Neutrophil (primary cell): ENCODE measurements around the gene CCP110.

Experiments
- H3K27ac ChIP-seq: fragments of 200-600 bp; sonication (generic); 2 replicates; pipeline ENCODE4 v1.5.1; 2016; ENCODE audit warnings: mild to moderate bottlenecking, moderate library complexity
- H3K27me3 ChIP-seq: fragments of 200-600 bp; sonication (generic); 2 replicates; pipeline ENCODE4 v1.6.0; 2016; ENCODE audit warnings: mild to moderate bottlenecking
- H3K36me3 ChIP-seq: fragments of 200-600 bp; sonication (generic); 2 replicates; pipeline ENCODE4 v1.5.1; 2017
- H3K4me1 ChIP-seq, 2 experiments: fragments of 200-600 bp in 1 of 2; sonication (generic) in 1 of 2; 1 replicate in 1 of 2; 2 replicates in 1 of 2; pipeline versions ENCODE4 v1.5.1 to v1.6.1; 2013 to 2016; ENCODE audit warnings: low read depth in 1 of 2, low read length in 1 of 2, mild to moderate bottlenecking in 1 of 2, moderate library complexity in 1 of 2; ENCODE audit not compliant: control insufficient read depth in 1 of 2, insufficient read depth in 1 of 2
- H3K4me3 ChIP-seq, 2 experiments: fragments of 200-600 bp in 1 of 2; sonication (generic) in 1 of 2; 1 replicate in 1 of 2; 2 replicates in 1 of 2; pipeline ENCODE4 v1.5.1; 2013 to 2016; ENCODE audit warnings: low read depth in 1 of 2, low read length in 1 of 2, mild to moderate bottlenecking in 1 of 2, moderate library complexity in 1 of 2
- H3K9me3 ChIP-seq: fragments of 200-600 bp; sonication (generic); 2 replicates; pipeline ENCODE4 v1.5.1; 2016
- CTCF ChIP-seq: fragments of 200-600 bp; sonication (generic); IDR thresholded peaks from 2 replicates; pipeline ENCODE4 v1.5.1; 2016; ENCODE audit warnings: antibody characterized with exemption

Gene CCP110

DNA sequence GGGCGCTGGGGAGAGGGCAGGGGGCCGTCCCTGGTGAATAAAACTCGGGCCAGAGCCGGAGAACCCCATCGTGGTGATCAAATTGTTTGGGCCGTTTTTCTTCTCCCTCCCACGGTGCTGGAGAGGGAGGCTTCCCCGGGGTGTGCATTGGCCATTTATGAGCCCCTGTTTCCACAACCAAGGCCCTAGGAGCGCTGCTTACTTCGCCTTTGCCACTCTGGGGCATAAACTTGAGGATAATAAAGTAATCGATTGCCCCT, 544 bp downstream of the CCP110 start:
- H3K27ac ChIP-seq: peak overlapping the region; percentile 62
- TF ChIP-seq CTCF: no peak
- H3K4me3 ChIP-seq: peak overlapping the region; percentile 71 to 96
- H3K36me3 ChIP-seq: peaks cover 10% of the 10 kb centered on the region
- H3K4me1 ChIP-seq: peaks cover 43 to 59% of the 10 kb centered on the region in 2 experiments
- H3K9me3 ChIP-seq: no peaks in the 10 kb centered on the region
- H3K27me3 ChIP-seq: no peaks in the 10 kb centered on the region

GRCh38 chr16:19524616-19525384, 1.1 kb downstream of the CCP110 start:
- TF ChIP-seq CTCF: no peak
- peaks cover 37 to 54% of the 10 kb centered on the region in 2 experiments for H3K4me1 ChIP-seq
- H3K4me3 ChIP-seq: peak overlapping the region; percentile 71 to 96
- peak overlapping the region; percentile 62 for H3K27ac ChIP-seq
- H3K36me3 ChIP-seq: peaks cover 7% of the 10 kb centered on the region
- H3K27me3 ChIP-seq: no peaks in the 10 kb centered on the region
- no peaks in the 10 kb centered on the region for H3K9me3 ChIP-seq

DNA sequence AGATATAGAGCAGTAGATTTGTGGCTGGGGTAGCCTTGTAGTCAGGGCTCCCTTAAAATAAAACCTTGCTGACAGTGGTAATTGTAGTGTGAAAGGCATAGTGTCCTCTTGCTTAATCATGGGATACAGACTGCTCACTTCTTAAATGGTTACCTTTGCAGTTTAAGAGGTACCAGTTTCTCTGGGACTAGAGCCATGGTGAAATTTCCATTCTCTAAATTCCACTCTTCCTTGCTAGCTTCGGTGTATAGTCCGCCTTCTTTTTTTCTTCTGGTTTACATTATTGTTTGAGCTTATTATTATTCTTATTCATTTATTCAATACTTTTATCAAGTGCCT, 1.6 kb downstream of the CCP110 start:
- peaks cover 5% of the 10 kb centered on the region for H3K36me3 ChIP-seq
- peaks cover 32 to 48% of the 10 kb centered on the region in 2 experiments for H3K4me1 ChIP-seq
- peak overlapping the region; percentile 62 for H3K27ac ChIP-seq
- no peaks in the 10 kb centered on the region for H3K9me3 ChIP-seq
- peak overlapping the region; percentile 71 to 96 for H3K4me3 ChIP-seq
- TF ChIP-seq CTCF: no peak
- no peaks in the 10 kb centered on the region for H3K27me3 ChIP-seq

GRCh38 chr16:19527161-19527560, 3.4 kb downstream of the CCP110 start:
- Histone ChIP-seq H3K27me3 (no peaks in the 10 kb centered on the region), H3K4me3 (no peak overlapping the region), H3K4me1 (peaks cover 21 to 34% of the 10 kb centered on the region in 2 experiments), H3K36me3 (peaks cover 7% of the 10 kb centered on the region), H3K27ac (no peak overlapping the region), H3K9me3 (no peaks in the 10 kb centered on the region)
- TF ChIP-seq CTCF: no peak

- no peak overlapping the region for H3K27ac ChIP-seq
- no peaks in the 10 kb centered on the region for H3K27me3 ChIP-seq
- peaks cover 8 to 20% of the 10 kb centered on the region in 2 experiments for H3K4me1 ChIP-seq
- no peak overlapping the region for H3K4me3 ChIP-seq
- H3K9me3 ChIP-seq: no peaks in the 10 kb centered on the region
- peaks cover 19% of the 10 kb centered on the region for H3K36me3 ChIP-seq
- TF ChIP-seq CTCF: no peak
Measured at GRCh38 chr16:19528666-19529065, 4.9 kb downstream of the CCP110 start.
